GM12865 (cell line): ENCODE measurements around the gene CPB1.

Source experiments
- DNase-seq: peaks from one replicate; pipeline ENCODE4 v3.0.0; 2010; ENCODE audit warnings: low read depth
- H3K4me3 ChIP-seq: 2 replicates; pipeline ENCODE4 v1.5.1; 2011; ENCODE audit warnings: mild to moderate bottlenecking, low read depth, low read length, control low read depth
- CTCF ChIP-seq: IDR thresholded peaks from 2 replicates; pipeline ENCODE4 v1.5.1; 2011; ENCODE audit warnings: low read length, control low read depth, low read depth, inconsistent platforms; ENCODE audit not compliant: insufficient read depth; ENCODE audit errors: missing control alignments

The CPB1 gene

GRCh38 chr3:148901987-148902791 is 74.6 kb downstream of the CPB1 start:
- no peak for TF ChIP-seq CTCF
- no peak for DNase-seq
- H3K4me3 ChIP-seq = no peak overlapping the region

- no peak for DNase-seq
Measured at GRCh38 chr3:148903022-148903442, 75.4 kb downstream of the CPB1 start.

GRCh38 chr3:148903941-148904340 is 76.3 kb downstream of the CPB1 start:
- no peak for TF ChIP-seq CTCF
- H3K4me3 ChIP-seq = no peak overlapping the region
- DNase-seq = no peak

More at GRCh38 chr3:148903022-148903442, 75.4 kb downstream of the CPB1 start:
- H3K4me3 ChIP-seq = no peak overlapping the region
- TF ChIP-seq CTCF = no peak

- TF ChIP-seq CTCF = no peak
- no peak overlapping the region for H3K4me3 ChIP-seq
- no peak for DNase-seq
Measured at GRCh38 chr3:148906667-148907066, 79.1 kb downstream of the CPB1 start.
